Activated CD4-positive, CD25-positive, alpha-beta regulatory T cell treated with anti-CD3 and anti-CD28 coated beads, Interleukin-2, amount 50 U/mL, for 24 hours (primary cell): ENCODE results near the gene TUBB3.

Experiments used
- ATAC-seq, 2 donors: fragments of 150-1000 bp; cut with Tn5 transposase; one replicate each; pipeline ENCODE4 v1.10.0; 2021; ENCODE audit warnings: mild to moderate bottlenecking in 1 of 2, moderate library complexity in 1 of 2

Gene TUBB3

GRCh38 chr16:89944773-89945172, 21.6 kb downstream of the TUBB3 start:
- no peak for ATAC-seq

- no peak for ATAC-seq
Measured at GRCh38 chr16:89945654-89946053, 22.5 kb downstream of the TUBB3 start.

- no peak for ATAC-seq
Measured at GRCh38 chr16:89946515-89946914, 23.4 kb downstream of the TUBB3 start.

- no peak for ATAC-seq
Measured at GRCh38 chr16:89949121-89949742, 26.1 kb downstream of the TUBB3 start.

- ATAC-seq, result no peak
Measured at GRCh38 chr16:89949756-89950155, 26.6 kb downstream of the TUBB3 start.

DNA sequence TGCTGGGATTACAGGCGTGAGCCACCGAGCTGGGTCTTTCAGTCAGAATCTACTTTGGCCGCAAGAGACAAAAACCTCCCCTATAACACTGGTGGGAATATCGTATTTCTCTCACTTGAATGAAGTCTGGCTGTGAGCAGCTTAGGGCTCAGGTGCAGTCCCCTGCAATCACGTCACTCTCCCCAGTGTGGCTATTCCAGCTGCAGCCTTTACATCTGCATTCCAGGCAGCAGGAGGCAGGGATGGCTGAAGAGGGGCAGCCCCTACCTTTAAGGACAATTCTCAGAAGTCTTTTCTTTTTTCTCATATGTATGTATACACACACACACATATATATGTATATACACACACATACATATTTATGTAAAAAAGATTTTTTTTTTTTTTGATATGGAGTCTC, 28.4 kb downstream of the TUBB3 start:
- ATAC-seq, result no peak

GRCh38 chr16:89952049-89952448, 28.9 kb downstream of the TUBB3 start:
- no peak for ATAC-seq

DNA sequence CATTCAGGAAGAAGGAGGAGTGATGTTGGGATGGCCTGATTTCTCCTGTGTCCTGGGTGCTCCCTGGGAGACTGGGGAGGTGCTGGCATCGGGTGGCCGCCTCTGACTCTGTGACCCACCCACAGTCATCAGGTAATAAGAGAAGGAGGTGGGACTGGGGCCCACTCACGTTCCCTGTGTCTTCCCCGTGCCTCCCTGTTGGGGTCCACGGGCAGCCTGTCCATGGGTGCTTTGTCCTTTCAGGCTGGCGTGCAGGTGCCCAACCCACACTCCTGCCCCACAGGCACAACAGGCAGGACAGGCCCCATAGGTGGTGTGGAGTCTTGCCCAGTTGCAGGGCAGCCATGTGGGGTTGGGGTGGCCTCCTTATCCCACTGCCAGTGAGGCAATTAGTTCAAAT, 29.4 kb downstream of the TUBB3 start:
- ATAC-seq, result no peak

- peak in 1 of 2 donors; percentile 42 for ATAC-seq
Measured at GRCh38 chr16:89953671-89954406, 30.7 kb downstream of the TUBB3 start.

DNA sequence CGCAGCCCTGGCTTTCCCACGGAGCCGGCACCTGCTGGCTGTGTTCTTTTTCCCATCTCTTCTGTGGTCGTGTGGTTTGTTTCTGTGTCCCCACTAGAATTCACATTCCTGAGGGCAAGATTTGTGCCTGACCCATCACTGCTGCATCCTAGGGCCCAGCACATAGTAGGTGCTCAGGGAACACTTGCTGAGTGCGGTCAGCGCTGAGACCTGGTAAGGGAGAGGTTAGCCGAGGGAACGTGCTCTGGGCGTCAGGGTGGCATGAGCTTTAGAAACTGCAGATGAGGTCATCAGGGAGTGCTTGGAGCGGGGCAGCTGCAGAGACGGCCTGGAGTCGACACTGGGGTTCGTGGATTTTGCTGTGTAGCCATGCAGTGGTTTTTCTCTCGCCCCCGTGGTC, 31.3 kb downstream of the TUBB3 start:
- ATAC-seq, result no peak

DNA sequence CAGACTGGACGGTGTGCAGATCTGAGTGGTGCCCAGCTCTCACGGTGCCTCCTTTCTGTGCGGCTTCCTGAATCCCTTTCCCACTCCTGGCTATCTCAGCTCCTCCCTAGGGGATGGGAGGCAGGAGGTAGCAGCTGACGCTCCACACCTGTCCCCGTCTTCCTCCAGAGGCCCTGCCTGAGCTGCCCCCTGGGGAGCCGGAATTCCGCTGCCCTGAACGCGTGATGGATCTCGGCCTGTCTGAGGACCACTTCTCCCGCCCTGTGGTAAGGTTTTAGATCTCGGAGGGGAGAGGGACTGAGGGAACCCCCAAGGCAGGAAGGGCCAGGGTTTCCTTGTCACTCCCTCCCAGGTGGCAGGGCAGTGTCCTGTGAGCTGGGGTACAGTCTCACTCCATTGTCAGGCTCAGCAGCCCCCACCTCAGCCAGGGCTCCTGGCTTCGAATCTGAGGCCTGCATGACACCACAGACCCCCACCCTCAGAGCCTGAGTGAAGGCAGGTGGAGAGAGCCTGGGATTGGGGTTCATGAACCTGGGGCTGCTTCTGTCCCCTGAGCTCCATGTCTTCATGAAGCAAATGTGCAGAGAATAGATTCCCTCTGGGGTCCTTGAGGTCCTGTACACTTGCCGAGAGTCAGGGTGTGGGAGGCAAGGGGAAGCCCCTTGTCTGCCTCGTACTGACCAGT, 32.0 kb downstream of the TUBB3 start:
- no peak for ATAC-seq

GRCh38 chr16:89956505-89957215, 33.5 kb downstream of the TUBB3 start:
- no peak for ATAC-seq

DNA sequence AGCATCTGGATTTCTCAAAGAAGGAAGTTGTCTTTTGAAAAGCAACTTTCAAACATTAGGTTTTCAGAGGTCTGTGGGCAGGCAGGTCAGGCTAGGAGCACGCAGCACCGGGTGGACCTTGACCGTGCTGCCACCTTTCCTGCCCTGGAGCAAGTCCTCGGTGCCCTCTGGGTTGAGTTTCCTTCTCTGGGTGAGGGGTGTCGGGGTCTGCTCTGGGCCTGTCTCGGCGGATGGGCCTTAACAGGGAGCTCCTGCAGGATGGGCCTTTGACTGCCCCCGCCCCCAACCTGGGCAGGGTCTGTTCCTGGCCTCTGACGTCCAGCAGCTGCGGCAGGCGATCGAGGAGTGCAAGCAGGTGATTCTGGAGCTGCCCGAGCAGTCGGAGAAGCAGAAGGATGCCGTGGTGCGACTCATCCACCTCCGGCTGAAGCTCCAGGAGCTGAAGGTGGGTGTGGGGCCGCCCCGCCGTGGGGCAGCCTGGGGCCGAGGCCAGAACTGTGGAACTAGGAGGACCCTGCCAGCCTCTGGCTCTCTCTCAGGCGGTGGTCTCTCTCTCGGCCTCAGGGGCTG, 34.2 kb downstream of the TUBB3 start:
- ATAC-seq, result no peak

DNA sequence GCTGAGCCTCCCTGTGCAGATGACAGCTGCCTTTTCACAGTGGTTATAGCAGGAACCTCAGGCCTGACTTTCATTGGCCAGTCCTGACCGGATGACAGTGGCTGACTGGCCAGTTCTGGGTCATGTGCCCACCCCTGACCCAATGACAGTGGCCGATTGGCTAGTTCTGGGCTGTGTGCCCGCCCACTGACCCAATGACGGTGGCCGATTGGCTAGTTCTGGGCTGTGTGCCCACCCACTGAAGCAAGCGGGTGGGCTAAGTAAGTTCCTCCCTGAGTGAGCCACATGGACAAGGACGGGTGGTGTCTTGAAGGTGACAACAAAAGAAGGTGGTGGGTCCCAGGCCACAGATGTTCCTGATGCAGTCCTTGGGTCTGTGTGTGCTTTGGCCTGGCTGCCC, 34.9 kb downstream of the TUBB3 start:
- peak in 1 of 2 donors; percentile 32 for ATAC-seq

- ATAC-seq, result no peak
Measured at GRCh38 chr16:89958596-89958995, 35.5 kb downstream of the TUBB3 start.

- no peak for ATAC-seq
Measured at GRCh38 chr16:89960966-89961365, 37.8 kb downstream of the TUBB3 start.

DNA sequence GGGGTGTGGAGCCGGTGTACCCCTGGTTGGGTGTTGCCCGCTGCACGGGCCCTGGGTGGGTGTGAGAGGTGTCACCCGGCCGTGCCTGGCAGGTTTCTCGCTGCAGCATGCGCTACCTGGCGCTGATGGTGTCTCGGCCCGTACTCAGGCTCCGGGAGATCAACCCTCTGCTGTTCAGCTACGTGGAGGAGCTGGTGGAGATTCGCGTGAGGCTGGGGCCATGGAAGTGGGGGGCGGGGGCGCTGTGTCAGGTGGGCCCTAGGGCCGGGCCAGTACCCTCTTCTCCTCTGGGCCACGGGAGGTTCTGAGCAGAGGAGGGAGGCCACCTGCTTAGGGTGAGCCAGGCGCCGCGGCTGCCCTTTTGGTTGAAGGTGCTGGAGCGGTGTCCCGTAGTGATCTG, 38.8 kb downstream of the TUBB3 start:
- no peak for ATAC-seq

GRCh38 chr16:89962754-89963498, 39.8 kb downstream of the TUBB3 start:
- ATAC-seq, result no peak

GRCh38 chr16:89964201-89964600, 41.1 kb downstream of the TUBB3 start:
- ATAC-seq, result no peak

GRCh38 chr16:89965447-89966225, 42.5 kb downstream of the TUBB3 start:
- no peak for ATAC-seq

DNA sequence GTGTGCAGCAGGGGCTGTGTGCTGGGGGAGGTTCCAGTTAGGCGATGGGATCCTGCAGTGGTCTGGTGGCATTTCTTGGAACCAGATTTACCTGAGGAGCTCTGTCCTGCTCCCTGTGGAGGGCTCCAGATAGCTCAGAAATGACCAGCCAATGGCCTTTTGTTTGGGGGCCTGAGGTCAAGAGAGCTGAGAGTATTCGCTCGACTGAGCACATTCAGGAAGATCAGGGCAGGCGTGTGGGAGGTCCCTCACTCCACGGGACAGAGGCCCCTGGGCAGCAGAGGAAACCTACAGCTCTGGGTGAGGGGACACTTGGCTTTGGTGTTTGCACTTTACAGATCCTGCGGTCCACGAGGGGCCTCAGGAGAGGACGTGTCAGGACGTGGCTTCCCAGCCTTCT, 43.6 kb downstream of the TUBB3 start:
- no peak for ATAC-seq
